Activated B cell treated with CpG ODN at 0.5 μM for 24 hours (primary cell): ENCODE data around the gene CCDC146. TPM values are rescaled to one million over a fixed set of nuclear protein-coding genes. Genes with fewer than 3 reads are reported as not detected.

Experiments used
- ATAC-seq: fragments of 200-7000 bp; cut with Tn5 transposase; one replicate; pipeline ENCODE4 v1.10.0; 2021; ENCODE audit warnings: low read depth, mild to moderate bottlenecking, moderate library complexity
- CTCF ChIA-PET: fragments of 350-600 bp; sonication (Branson Sonifier 250); formaldehyde crosslinking; loops from one replicate; lab custom pipeline; 2021; ENCODE audit warnings: antibody characterized with exemption; lab: Charles Lee
- POLR2A ChIA-PET: fragments of 350-600 bp; sonication (Branson Sonifier 250); formaldehyde crosslinking; loops from one replicate; lab custom pipeline; 2021; ENCODE audit warnings: antibody characterized with exemption; lab: Charles Lee
- DNase-seq: peaks from one replicate; pipeline ENCODE4 v3.0.0; 2022
- H3K27ac Mint-ChIP-seq: one replicate; pipeline ENCODE4 v1.8.0; 2020; ENCODE audit warnings: mixed read lengths
- H3K27me3 Mint-ChIP-seq: one replicate; pipeline ENCODE4 v1.8.0; 2021; ENCODE audit warnings: mixed read lengths
- H3K36me3 Mint-ChIP-seq: one replicate; pipeline ENCODE4 v1.8.0; 2021; ENCODE audit warnings: low read depth, mixed read lengths
- H3K4me1 Mint-ChIP-seq: one replicate; pipeline ENCODE4 v1.8.0; 2021; ENCODE audit warnings: mixed read lengths
- H3K4me3 Mint-ChIP-seq: one replicate; pipeline ENCODE4 v1.8.0; 2020; ENCODE audit warnings: mild to moderate bottlenecking, mixed read lengths
- H3K9me3 Mint-ChIP-seq: one replicate; pipeline ENCODE4 v1.8.0; 2020; ENCODE audit warnings: mixed read lengths
- CTCF ChIP-seq: fragments of 200-600 bp; IDR thresholded peaks from one replicate; pipeline ENCODE4 v1.8.0; 2022; ENCODE audit warnings: antibody characterized with exemption, mild to moderate bottlenecking
- intact Hi-C: fragments of 100-400 bp; cut with micrococcal nuclease; formaldehyde crosslinking; loops from one replicate; pipeline ENCODE4 v1.15.1; 2024
- total RNA-seq: library from RNA; stranded (reverse); gene quantifications from 2 replicates; pipeline ENCODE4 v1.2.3, GENCODE V29; 2022

The CCDC146 gene
- total RNA-seq, 1 donor from 2014 or later = 3.5 TPM

GRCh38 chr7:77238703-77239136 lies 116.3 kb downstream of the CCDC146 start:
- Mint-ChIP-seq H3K27me3 (no peaks in the 10 kb centered on the region), H3K4me1 (peaks cover 12% of the 10 kb centered on the region), H3K27ac (peak overlapping the region; percentile 28), H3K9me3 (no peaks in the 10 kb centered on the region), H3K4me3 (no peak overlapping the region), H3K36me3 (peaks cover 6% of the 10 kb centered on the region)
- ChIA-PET POLR2A (no interaction called here), CTCF (interaction anchor here (1.8 to 2.3 kb wide), 2 partner anchors 8 to 93 kb away, joined by 6 to 8 read pairs; no protein-coding TSS in a partner anchor)
- no peak for TF ChIP-seq CTCF
- peak; percentile 37 for ATAC-seq
- no peak for DNase-seq
- intact Hi-C loops = no loop called here

GRCh38 chr7:77239471-77239870 lies 117.1 kb downstream of the CCDC146 start:
- intact Hi-C loops = no loop called here
- Mint-ChIP-seq H3K27me3 (no peaks in the 10 kb centered on the region), H3K4me1 (peaks cover 12% of the 10 kb centered on the region), H3K27ac (no peak overlapping the region), H3K36me3 (peaks cover 6% of the 10 kb centered on the region), H3K9me3 (no peaks in the 10 kb centered on the region), H3K4me3 (no peak overlapping the region)
- ATAC-seq (no peak), DNase-seq (no peak)
- POLR2A ChIA-PET = no interaction called here
- no peak for TF ChIP-seq CTCF
- CTCF ChIA-PET = interaction anchor here (1.2 to 2.3 kb wide), 2 partner anchors 9 to 92 kb away, joined by 6 read pairs; no protein-coding TSS in a partner anchor

- CTCF ChIA-PET = no interaction called here
Measured at GRCh38 chr7:77242068-77242467, 119.7 kb downstream of the CCDC146 start.

GRCh38 chr7:77242554-77242953 lies 120.1 kb downstream of the CCDC146 start:
- no peaks in the 10 kb centered on the region for H3K27me3 Mint-ChIP-seq
- POLR2A ChIA-PET = no interaction called here
- no peak overlapping the region for H3K27ac Mint-ChIP-seq
- DNase-seq (no peak), ATAC-seq (no peak)
- TF ChIP-seq CTCF = no peak
- CTCF ChIA-PET = no interaction called here
- peaks cover 12% of the 10 kb centered on the region for H3K4me1 Mint-ChIP-seq
- intact Hi-C loops = no loop called here
- peaks cover 4% of the 10 kb centered on the region for H3K36me3 Mint-ChIP-seq
- H3K4me3 Mint-ChIP-seq = no peak overlapping the region
- H3K9me3 Mint-ChIP-seq = no peaks in the 10 kb centered on the region

More at GRCh38 chr7:77242068-77242467, 119.7 kb downstream of the CCDC146 start:
- DNase-seq = no peak
- H3K27ac Mint-ChIP-seq = no peak overlapping the region
- TF ChIP-seq CTCF = no peak
- no peaks in the 10 kb centered on the region for H3K9me3 Mint-ChIP-seq
- POLR2A ChIA-PET = no interaction called here
- H3K36me3 Mint-ChIP-seq = peaks cover 4% of the 10 kb centered on the region
- no peak for ATAC-seq
- peaks cover 12% of the 10 kb centered on the region for H3K4me1 Mint-ChIP-seq
- H3K4me3 Mint-ChIP-seq = no peak overlapping the region
- no peaks in the 10 kb centered on the region for H3K27me3 Mint-ChIP-seq
- intact Hi-C loops = no loop called here

GRCh38 chr7:77244222-77244934 lies 122.0 kb downstream of the CCDC146 start:
- DNase-seq = no peak
- H3K36me3 Mint-ChIP-seq = peaks cover 4% of the 10 kb centered on the region
- H3K4me1 Mint-ChIP-seq = peaks cover 3% of the 10 kb centered on the region
- intact Hi-C loops = no loop called here
- no peak for TF ChIP-seq CTCF
- H3K27me3 Mint-ChIP-seq = no peaks in the 10 kb centered on the region
- CTCF ChIA-PET = no interaction called here
- POLR2A ChIA-PET = no interaction called here
- H3K27ac Mint-ChIP-seq = no peak overlapping the region
- no peak overlapping the region for H3K4me3 Mint-ChIP-seq
- ATAC-seq = no peak
- no peaks in the 10 kb centered on the region for H3K9me3 Mint-ChIP-seq
